ENCODE results near the gene ARHGAP44. TPM values are rescaled to one million over a fixed set of nuclear protein-coding genes. Genes with fewer than 3 reads are reported as not detected.

ARHGAP44 gene
- total RNA-seq, 1 donor from 2014 or later = 7.2 TPM

GRCh38 chr17:12959441-12959840, 170.1 kb downstream of the ARHGAP44 start:
- no peaks in the 10 kb centered on the region for H3K27me3 Mint-ChIP-seq (ENCODE audit: unreplicated experiment)
- H3K4me1 Mint-ChIP-seq (ENCODE audit: unreplicated experiment) = no peaks in the 10 kb centered on the region
- TF ChIP-seq, protein P1, sequence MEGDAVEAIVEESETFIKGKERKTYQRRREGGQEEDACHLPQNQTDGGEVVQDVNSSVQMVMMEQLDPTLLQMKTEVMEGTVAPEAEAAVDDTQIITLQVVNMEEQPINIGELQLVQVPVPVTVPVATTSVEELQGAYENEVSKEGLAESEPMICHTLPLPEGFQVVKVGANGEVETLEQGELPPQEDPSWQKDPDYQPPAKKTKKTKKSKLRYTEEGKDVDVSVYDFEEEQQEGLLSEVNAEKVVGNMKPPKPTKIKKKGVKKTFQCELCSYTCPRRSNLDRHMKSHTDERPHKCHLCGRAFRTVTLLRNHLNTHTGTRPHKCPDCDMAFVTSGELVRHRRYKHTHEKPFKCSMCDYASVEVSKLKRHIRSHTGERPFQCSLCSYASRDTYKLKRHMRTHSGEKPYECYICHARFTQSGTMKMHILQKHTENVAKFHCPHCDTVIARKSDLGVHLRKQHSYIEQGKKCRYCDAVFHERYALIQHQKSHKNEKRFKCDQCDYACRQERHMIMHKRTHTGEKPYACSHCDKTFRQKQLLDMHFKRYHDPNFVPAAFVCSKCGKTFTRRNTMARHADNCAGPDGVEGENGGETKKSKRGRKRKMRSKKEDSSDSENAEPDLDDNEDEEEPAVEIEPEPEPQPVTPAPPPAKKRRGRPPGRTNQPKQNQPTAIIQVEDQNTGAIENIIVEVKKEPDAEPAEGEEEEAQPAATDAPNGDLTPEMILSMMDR (IDR thresholded peaks at IDR 0.05) = no peak
- peaks cover 12% of the 10 kb centered on the region for H3K36me3 Mint-ChIP-seq (ENCODE audit: unreplicated experiment)
- H3K27ac Mint-ChIP-seq (ENCODE audit: unreplicated experiment) = no peak overlapping the region
- peaks cover 17% of the 10 kb centered on the region for H3K9me3 Mint-ChIP-seq (ENCODE audit: unreplicated experiment)
- no peak for DNase-seq (ENCODE audit: extremely low spot score, unreplicated experiment)
- no peak overlapping the region for H3K4me3 Mint-ChIP-seq (ENCODE audit: unreplicated experiment)

- no peak overlapping the region for H3K4me3 Mint-ChIP-seq (ENCODE audit: unreplicated experiment)
- TF ChIP-seq, protein P1 (IDR thresholded peaks at IDR 0.05) = no peak
- no peak overlapping the region for H3K27ac Mint-ChIP-seq (ENCODE audit: unreplicated experiment)
- no peaks in the 10 kb centered on the region for H3K27me3 Mint-ChIP-seq (ENCODE audit: unreplicated experiment)
- no peaks in the 10 kb centered on the region for H3K4me1 Mint-ChIP-seq (ENCODE audit: unreplicated experiment)
- no peak for DNase-seq (ENCODE audit: extremely low spot score, unreplicated experiment)
- H3K36me3 Mint-ChIP-seq (ENCODE audit: unreplicated experiment) = peaks cover 7% of the 10 kb centered on the region
- peaks cover 6% of the 10 kb centered on the region for H3K9me3 Mint-ChIP-seq (ENCODE audit: unreplicated experiment)
These were observed 172.4 kb downstream of the ARHGAP44 start for GRCh38 chr17:12961655-12962054.

DNA sequence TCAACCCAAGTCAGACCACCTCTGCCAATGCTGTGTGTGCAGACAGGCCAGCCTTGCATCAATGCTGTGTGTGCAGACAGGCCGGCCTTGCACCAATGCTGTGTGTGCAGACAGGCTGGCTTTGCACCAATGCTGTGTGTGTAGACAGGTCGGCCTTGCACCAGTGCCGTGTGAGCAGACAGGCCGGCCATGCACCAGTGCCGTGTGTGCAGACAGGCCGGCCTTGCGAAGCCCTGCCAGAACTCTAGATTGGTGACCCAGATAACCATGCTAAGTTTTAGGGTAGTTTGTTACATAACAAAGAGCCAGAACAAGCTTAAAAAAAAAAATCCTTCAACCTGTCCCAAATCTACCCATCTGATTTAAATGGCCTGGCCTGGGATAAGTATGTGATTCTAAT, 174.2 kb downstream of the ARHGAP44 start:
- TF ChIP-seq, protein P1 (IDR thresholded peaks at IDR 0.05) = no peak
- Mint-ChIP-seq H3K4me3 (ENCODE audit: unreplicated experiment) (no peak overlapping the region), H3K27ac (ENCODE audit: unreplicated experiment) (no peak overlapping the region), H3K4me1 (ENCODE audit: unreplicated experiment) (no peaks in the 10 kb centered on the region), H3K9me3 (ENCODE audit: unreplicated experiment) (no peaks in the 10 kb centered on the region), H3K36me3 (ENCODE audit: unreplicated experiment) (no peaks in the 10 kb centered on the region), H3K27me3 (ENCODE audit: unreplicated experiment) (no peaks in the 10 kb centered on the region)
- no peak for DNase-seq (ENCODE audit: extremely low spot score, unreplicated experiment)

- H3K36me3 Mint-ChIP-seq (ENCODE audit: unreplicated experiment) = no peaks in the 10 kb centered on the region
- no peaks in the 10 kb centered on the region for H3K4me1 Mint-ChIP-seq (ENCODE audit: unreplicated experiment)
- DNase-seq (ENCODE audit: extremely low spot score, unreplicated experiment) = no peak
- H3K27me3 Mint-ChIP-seq (ENCODE audit: unreplicated experiment) = no peaks in the 10 kb centered on the region
- no peak overlapping the region for H3K27ac Mint-ChIP-seq (ENCODE audit: unreplicated experiment)
- no peaks in the 10 kb centered on the region for H3K9me3 Mint-ChIP-seq (ENCODE audit: unreplicated experiment)
- TF ChIP-seq, protein P1 (IDR thresholded peaks at IDR 0.05) = no peak
- H3K4me3 Mint-ChIP-seq (ENCODE audit: unreplicated experiment) = no peak overlapping the region
These were observed 174.9 kb downstream of the ARHGAP44 start for GRCh38 chr17:12964162-12964561.

DNA sequence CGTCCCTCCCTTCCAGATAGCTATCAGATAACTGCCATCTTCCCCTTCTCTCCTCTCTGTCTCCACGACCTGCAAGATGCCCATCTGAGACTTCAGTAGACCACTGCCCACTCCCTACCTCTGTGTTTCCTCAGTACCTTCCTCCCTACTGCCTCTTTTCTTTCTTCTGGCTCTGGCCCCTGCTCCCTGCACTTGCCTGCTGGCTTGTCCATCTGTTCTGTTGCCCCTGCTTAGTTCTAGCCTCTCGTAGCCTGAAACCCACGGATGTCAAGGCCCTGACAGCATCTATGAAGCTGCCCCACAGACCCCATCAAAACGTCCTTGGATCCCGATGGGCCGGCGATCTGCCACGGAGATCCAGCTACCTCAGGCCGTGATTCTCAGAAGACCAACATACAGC, 175.5 kb downstream of the ARHGAP44 start:
- Mint-ChIP-seq H3K9me3 (ENCODE audit: unreplicated experiment) (no peaks in the 10 kb centered on the region), H3K4me1 (ENCODE audit: unreplicated experiment) (no peaks in the 10 kb centered on the region), H3K27me3 (ENCODE audit: unreplicated experiment) (no peaks in the 10 kb centered on the region), H3K4me3 (ENCODE audit: unreplicated experiment) (no peak overlapping the region), H3K27ac (ENCODE audit: unreplicated experiment) (no peak overlapping the region), H3K36me3 (ENCODE audit: unreplicated experiment) (no peaks in the 10 kb centered on the region)
- DNase-seq (ENCODE audit: extremely low spot score, unreplicated experiment) = no peak
- TF ChIP-seq, protein P1 (IDR thresholded peaks at IDR 0.05) = no peak
